GM10266 (cell line): ENCODE results near the gene ALG12.

Experiments
- DNase-seq: peaks from one replicate; pipeline ENCODE4 v3.0.0; 2012; ENCODE audit errors: extremely low spot score
- CTCF ChIP-seq: IDR thresholded peaks from 2 replicates; pipeline ENCODE4 v1.5.1; 2012; ENCODE audit warnings: mild to moderate bottlenecking, low read depth; ENCODE audit not compliant: control insufficient read depth, insufficient read depth; ENCODE audit errors: missing control alignments

The ALG12 gene

GRCh38 chr22:49911881-49912625, 6.2 kb downstream of the ALG12 start:
- no peak for DNase-seq
- no peak for TF ChIP-seq CTCF

- DNase-seq, result no peak
- TF ChIP-seq CTCF, result no peak
Measured at GRCh38 chr22:49910229-49911155, 7.7 kb downstream of the ALG12 start.

- TF ChIP-seq CTCF, result no peak
Measured at GRCh38 chr22:49909476-49910205, 8.6 kb downstream of the ALG12 start.

GRCh38 chr22:49907807-49908206, 10.4 kb downstream of the ALG12 start:
- no peak for TF ChIP-seq CTCF
- DNase-seq, result no peak

More at GRCh38 chr22:49909476-49910205, 8.6 kb downstream of the ALG12 start:
- no peak for DNase-seq

- no peak for DNase-seq
- TF ChIP-seq CTCF, result no peak
Measured at GRCh38 chr22:49906799-49907290, 11.4 kb downstream of the ALG12 start.

- no peak for TF ChIP-seq CTCF
- DNase-seq, result no peak
Measured at GRCh38 chr22:49906071-49906798, 12.0 kb downstream of the ALG12 start.
